Gastrocnemius medialis (tissue), 4 donors: Measurements from ENCODE around the gene THEM4. TPM values are rescaled to one million over a fixed set of nuclear protein-coding genes. Genes with fewer than 3 reads are reported as not detected.

Experiments
- ATAC-seq, 2 donors: fragments of 150-250 bp; one replicate each; pipeline ENCODE4 v1.9.1; 2016
- DNase-seq, 2 donors: peaks; one replicate each; pipeline ENCODE4 v3.0.0-alpha.2; 2019
- H3K27ac ChIP-seq, 4 donors: fragments of 200-600 bp; sonication (generic); 1 replicate in 1 of 4; 2 replicates in 3 of 4; pipeline ENCODE4 v1.5.1; 2016 to 2018; ENCODE audit warnings: mild to moderate bottlenecking in 2 of 4, moderate library complexity in 1 of 4
- H3K27me3 ChIP-seq, 3 donors: fragments of 200-600 bp; sonication (generic) in 2 of 3; 1 replicate in 1 of 3; 2 replicates in 2 of 3; pipeline versions ENCODE4 v1.5.1 to v1.6.0; 2016 to 2019; ENCODE audit warnings: mild to moderate bottlenecking in 1 of 3, moderate library complexity in 1 of 3
- H3K36me3 ChIP-seq, 2 donors: fragments of 200-600 bp; sonication (generic) in 1 of 2; one replicate each; pipeline ENCODE4 v1.5.1; 2017 to 2018
- H3K4me1 ChIP-seq, 2 donors: fragments of 200-600 bp; sonication (generic) in 1 of 2; one replicate each; pipeline ENCODE4 v1.5.1; 2016 to 2017; ENCODE audit warnings: mild to moderate bottlenecking in 2 of 2
- H3K4me3 ChIP-seq, 4 donors: fragments of 200-600 bp; sonication (generic) in 3 of 4; 1 replicate in 1 of 4; 2 replicates in 3 of 4; pipeline ENCODE4 v1.5.1; 2016 to 2019; ENCODE audit warnings: mild to moderate bottlenecking in 2 of 4
- H3K9me3 ChIP-seq, 3 donors: fragments of 200-600 bp; sonication (generic) in 2 of 3; 1 replicate in 1 of 3; 2 replicates in 2 of 3; pipeline ENCODE4 v1.5.1; 2016 to 2019
- POLR2A ChIP-seq, 2 donors: fragments of 450-650 bp; IDR thresholded peaks; one replicate each; pipeline ENCODE4 v1.6.1; 2017; ENCODE audit warnings: antibody characterized with exemption in 2 of 2, mild to moderate bottlenecking in 2 of 2, moderate library complexity in 2 of 2
- in situ Hi-C, 4 donors: fragments of 200-750 bp; cut with MboI; loops; one replicate each; pipeline versions ENCODE4 v1.15.0 to v1.8.0; 2017; ENCODE audit warnings: low sequenced_read_pairs in 4 of 4
- intact Hi-C: fragments of 100-400 bp; cut with DNase I; formaldehyde crosslinking; loops from one replicate; pipeline ENCODE4 v1.15.1; 2023; ENCODE audit warnings: low total_unique reads
- total RNA-seq, 4 donors: library from RNA; depleted of rRNA; stranded (reverse); fragments of >200 nt; gene quantifications; one replicate each; pipeline versions ENCODE4 v1.1.0 to v1.2.3, GENCODE V29; 2016
- TF ChIP-seq, protein P1 (sequence below), 5 experiments: fragments of 450-650 bp in 3 of 5; fragments of 200-600 bp in 2 of 5; sonication (generic) in 2 of 5; IDR thresholded peaks in 4 of 5; conservative IDR thresholded peaks in 1 of 5; 1 replicate in 4 of 5; 2 replicates in 1 of 5; pipeline ENCODE4 v1.5.1; 2016 to 2019; ENCODE audit warnings: antibody characterized with exemption in 5 of 5, mild to moderate bottlenecking in 3 of 5, moderate library complexity in 3 of 5

THEM4 gene
- total RNA-seq, 4 donors from 2014 or later, result 7.7 to 21.8 (median 9.6) TPM

DNA sequence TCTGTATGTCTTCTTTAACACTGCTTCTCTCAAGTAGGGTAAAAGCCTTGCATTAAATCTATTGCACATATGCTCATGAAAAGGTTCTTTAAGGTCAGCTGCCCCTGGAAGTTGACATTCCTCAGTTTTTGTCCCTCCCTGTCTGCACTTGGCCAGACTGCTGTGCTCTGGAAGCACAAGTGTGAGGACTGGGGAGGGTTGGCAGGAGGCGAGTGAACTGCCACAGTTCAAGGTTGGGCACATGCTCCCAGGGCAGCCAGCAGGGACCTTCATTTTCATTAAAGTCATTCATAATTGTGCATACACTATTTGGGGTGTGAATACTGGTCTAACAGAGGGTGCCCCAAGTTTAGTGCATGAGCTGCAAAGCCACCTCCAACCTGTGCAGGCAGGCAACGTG is 44.9 kb downstream of the THEM4 start:
- no peaks in the 10 kb centered on the region for H3K27me3 ChIP-seq
- in situ Hi-C loops, result no loop called here
- no peaks in the 10 kb centered on the region for H3K9me3 ChIP-seq
- H3K36me3 ChIP-seq, result no peaks in the 10 kb centered on the region
- intact Hi-C loops, result no loop called here
- H3K27ac ChIP-seq, result no peak overlapping the region
- H3K4me3 ChIP-seq, result no peak overlapping the region
- no peak for ATAC-seq
- no peaks in the 10 kb centered on the region for H3K4me1 ChIP-seq
- TF ChIP-seq POLR2A (IDR thresholded peaks at IDR 0.05), result no peak
- no peak for DNase-seq

DNA sequence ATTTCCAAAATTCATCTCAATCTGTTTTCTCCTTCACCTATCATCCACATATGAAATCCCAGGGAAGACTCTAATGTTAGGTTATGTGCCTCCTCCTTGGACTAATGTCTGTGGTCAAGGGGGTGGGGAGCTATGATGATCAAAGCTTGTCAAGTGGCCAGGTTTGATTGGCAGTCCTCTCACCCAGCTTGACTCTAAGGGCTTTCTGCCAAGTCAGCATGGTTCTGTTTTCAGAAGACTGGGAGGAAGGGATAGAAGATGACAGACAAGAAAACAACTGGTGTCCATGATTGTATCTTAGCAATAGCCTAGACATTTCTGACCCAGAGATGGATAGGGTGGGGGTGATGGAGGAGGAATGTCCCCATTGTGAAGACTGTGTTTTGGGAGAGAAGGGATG is 46.7 kb downstream of the THEM4 start:
- no peak for DNase-seq
- Histone ChIP-seq H3K27ac (no peak overlapping the region), H3K9me3 (no peaks in the 10 kb centered on the region), H3K27me3 (no peaks in the 10 kb centered on the region), H3K36me3 (no peaks in the 10 kb centered on the region), H3K4me1 (no peaks in the 10 kb centered on the region), H3K4me3 (no peak overlapping the region)
- in situ Hi-C loops (no loop called here), intact Hi-C loops (no loop called here)
- TF ChIP-seq, protein P1, sequence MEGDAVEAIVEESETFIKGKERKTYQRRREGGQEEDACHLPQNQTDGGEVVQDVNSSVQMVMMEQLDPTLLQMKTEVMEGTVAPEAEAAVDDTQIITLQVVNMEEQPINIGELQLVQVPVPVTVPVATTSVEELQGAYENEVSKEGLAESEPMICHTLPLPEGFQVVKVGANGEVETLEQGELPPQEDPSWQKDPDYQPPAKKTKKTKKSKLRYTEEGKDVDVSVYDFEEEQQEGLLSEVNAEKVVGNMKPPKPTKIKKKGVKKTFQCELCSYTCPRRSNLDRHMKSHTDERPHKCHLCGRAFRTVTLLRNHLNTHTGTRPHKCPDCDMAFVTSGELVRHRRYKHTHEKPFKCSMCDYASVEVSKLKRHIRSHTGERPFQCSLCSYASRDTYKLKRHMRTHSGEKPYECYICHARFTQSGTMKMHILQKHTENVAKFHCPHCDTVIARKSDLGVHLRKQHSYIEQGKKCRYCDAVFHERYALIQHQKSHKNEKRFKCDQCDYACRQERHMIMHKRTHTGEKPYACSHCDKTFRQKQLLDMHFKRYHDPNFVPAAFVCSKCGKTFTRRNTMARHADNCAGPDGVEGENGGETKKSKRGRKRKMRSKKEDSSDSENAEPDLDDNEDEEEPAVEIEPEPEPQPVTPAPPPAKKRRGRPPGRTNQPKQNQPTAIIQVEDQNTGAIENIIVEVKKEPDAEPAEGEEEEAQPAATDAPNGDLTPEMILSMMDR (IDR thresholded peaks at IDR 0.05 in 4 of 5, conservative IDR thresholded peaks at IDR 0.05 in 1 of 5), result no peak
- TF ChIP-seq POLR2A (IDR thresholded peaks at IDR 0.05), result no peak
- ATAC-seq, result no peak

DNA sequence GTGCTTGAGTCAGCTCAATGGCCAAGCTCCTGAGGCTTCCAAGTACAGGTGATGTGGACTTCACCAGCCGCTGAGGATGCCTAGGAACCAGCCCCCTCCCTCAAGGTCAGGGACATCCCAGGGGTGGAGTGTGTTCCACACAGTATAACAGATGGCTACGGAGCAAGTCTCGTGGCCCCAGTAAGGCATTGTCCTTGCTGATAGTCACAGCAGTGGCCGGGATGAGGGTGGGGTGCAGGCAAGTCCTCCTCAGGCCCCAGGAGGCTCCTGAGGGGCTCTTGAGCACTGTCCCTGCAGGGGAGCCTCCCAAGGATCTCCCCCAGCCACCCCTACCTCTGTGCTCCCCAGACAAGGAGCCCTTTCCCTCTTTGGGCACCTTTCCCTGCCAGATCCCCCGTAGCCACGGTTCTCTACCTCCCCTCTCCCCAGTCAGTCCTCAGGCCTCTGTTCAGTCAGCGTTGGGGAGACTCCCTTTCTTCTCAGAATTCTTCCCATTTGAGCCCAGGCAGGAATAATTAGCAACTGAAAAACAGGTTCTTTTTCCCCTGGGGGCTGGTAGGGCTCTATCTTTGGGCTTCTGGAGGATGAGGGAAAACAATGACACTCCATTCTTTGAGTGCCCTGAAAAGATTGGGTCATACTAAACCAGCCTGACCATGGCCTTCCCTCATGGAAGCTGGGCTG is 48.7 kb downstream of the THEM4 start:
- H3K4me1 ChIP-seq, result no peaks in the 10 kb centered on the region
- no peaks in the 10 kb centered on the region for H3K27me3 ChIP-seq
- no peak for TF ChIP-seq POLR2A (IDR thresholded peaks at IDR 0.05)
- no peak for DNase-seq
- H3K27ac ChIP-seq, result no peak overlapping the region
- no peak for ATAC-seq
- H3K36me3 ChIP-seq, result no peaks in the 10 kb centered on the region
- H3K4me3 ChIP-seq, result no peak overlapping the region
- intact Hi-C loops (no loop called here), in situ Hi-C loops (no loop called here)
- no peaks in the 10 kb centered on the region for H3K9me3 ChIP-seq

DNA sequence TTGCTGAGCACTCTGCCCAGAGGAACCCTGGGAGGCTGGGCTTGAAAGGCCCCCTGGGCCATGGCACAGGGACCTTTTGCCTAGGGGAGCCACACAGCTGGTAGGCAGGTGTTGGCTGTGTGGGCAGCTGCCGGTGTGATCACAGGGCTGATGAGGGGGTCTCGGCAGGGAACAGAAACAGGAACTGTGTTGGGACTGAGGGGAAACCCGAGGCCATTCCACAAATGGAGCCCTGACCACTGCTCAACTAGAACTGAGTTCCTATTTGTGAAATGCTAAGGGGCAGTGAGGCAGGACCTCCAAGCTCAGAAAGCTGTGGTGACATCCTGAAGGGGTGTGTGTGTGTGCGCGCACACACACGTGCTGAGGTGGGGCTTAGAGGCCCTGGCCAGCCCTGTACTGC is 49.4 kb downstream of the THEM4 start:
- no peaks in the 10 kb centered on the region for H3K27me3 ChIP-seq
- ATAC-seq (no peak), DNase-seq (no peak)
- H3K36me3 ChIP-seq, result no peaks in the 10 kb centered on the region
- no peak overlapping the region for H3K4me3 ChIP-seq
- in situ Hi-C loops, result no loop called here
- no peaks in the 10 kb centered on the region for H3K9me3 ChIP-seq
- no peak overlapping the region for H3K27ac ChIP-seq
- TF ChIP-seq, protein P1 (IDR thresholded peaks at IDR 0.05 in 4 of 5, conservative IDR thresholded peaks at IDR 0.05 in 1 of 5), result no peak
- intact Hi-C loops, result no loop called here
- no peaks in the 10 kb centered on the region for H3K4me1 ChIP-seq

DNA sequence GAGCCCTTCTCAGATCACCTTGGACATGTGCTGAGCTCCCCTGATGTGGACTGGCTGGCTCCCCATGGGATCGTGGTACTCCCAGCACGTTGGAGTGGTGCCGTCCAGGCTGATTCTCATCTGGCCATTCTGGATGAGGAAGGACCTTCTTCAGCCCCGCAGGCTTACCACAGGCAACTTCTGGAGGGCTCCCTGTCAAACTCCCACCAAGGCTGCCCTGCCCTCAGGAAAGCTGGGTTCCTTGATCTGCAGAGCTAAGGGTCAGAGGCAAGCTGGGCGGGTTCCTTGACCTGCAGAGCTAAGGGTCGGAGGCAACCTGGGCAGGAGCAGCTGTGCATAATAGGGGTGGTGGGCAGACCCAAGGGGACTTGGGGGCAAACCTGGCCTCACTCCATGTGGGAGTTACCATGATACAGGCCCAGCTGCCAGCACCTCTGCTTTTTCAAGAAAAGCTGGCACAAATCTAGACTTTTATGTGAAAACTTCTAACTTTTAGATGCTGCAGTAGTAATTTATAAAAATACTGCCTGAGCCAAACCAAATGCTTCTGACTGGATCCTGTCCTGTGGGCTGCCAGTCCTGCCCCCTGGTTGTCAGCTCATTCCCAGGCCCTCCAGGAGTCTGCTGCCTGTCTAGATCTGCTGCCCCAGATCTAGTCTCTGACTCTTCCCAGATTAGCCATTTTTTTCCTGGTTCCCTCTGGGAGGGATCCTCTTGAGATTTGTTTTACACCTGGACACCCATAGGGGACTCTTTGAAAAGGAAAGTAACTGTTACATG is 50.2 kb downstream of the THEM4 start:
- no peaks in the 10 kb centered on the region for H3K27me3 ChIP-seq
- no peaks in the 10 kb centered on the region for H3K36me3 ChIP-seq
- DNase-seq, result no peak
- intact Hi-C loops, result no loop called here
- H3K4me1 ChIP-seq, result no peaks in the 10 kb centered on the region
- no peaks in the 10 kb centered on the region for H3K9me3 ChIP-seq
- TF ChIP-seq, protein P1 (IDR thresholded peaks at IDR 0.05 in 4 of 5, conservative IDR thresholded peaks at IDR 0.05 in 1 of 5), result no peak
- no peak for TF ChIP-seq POLR2A (IDR thresholded peaks at IDR 0.05)
- no peak for ATAC-seq
- H3K27ac ChIP-seq, result no peak overlapping the region
- in situ Hi-C loops, result no loop called here
- no peak overlapping the region for H3K4me3 ChIP-seq
